ENCODE data around the gene RNF126. TPM values are rescaled to one million over a fixed set of nuclear protein-coding genes. Genes with fewer than 3 reads are reported as not detected.
A peak's percentile ranks its signal among the peaks of the same experiment; 100 is the strongest.

The RNF126 gene
- total RNA-seq, 1 donor from 2014 or later: 17.5 TPM

GRCh38 chr19:648904-649801, 13.9 kb downstream of the RNF126 start:
- DNase-seq (ENCODE audit: low spot score in 2 of 2) (no peak), FAIRE-seq (no peak)

DNA sequence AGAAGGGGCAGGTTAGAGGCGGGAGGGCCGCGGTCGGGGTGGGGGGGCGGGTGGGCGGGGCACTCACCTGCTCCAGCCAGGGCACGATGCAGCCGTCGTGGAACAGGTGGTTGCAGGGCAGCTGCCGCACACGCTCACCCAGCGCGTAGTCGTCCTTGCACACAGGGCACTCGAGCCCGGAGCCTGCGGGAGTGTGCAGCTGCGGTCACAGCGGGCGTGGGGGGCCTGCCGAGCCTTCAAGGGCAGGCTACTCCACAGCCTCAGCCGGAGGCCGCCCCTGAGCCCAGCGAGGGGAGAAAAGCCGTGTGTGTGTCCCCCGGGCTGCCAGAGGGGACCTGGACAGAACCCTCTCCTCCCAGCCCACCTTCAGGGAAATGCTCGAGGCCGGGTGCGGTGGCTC, 14.7 kb downstream of the RNF126 start:
- no peak for DNase-seq (ENCODE audit: low spot score in 2 of 2)
- no peak for FAIRE-seq

- DNase-seq (ENCODE audit: low spot score in 2 of 2) (no peak), FAIRE-seq (no peak)
Observed at GRCh38 chr19:647566-648284, 15.3 kb downstream of the RNF126 start.

DNA sequence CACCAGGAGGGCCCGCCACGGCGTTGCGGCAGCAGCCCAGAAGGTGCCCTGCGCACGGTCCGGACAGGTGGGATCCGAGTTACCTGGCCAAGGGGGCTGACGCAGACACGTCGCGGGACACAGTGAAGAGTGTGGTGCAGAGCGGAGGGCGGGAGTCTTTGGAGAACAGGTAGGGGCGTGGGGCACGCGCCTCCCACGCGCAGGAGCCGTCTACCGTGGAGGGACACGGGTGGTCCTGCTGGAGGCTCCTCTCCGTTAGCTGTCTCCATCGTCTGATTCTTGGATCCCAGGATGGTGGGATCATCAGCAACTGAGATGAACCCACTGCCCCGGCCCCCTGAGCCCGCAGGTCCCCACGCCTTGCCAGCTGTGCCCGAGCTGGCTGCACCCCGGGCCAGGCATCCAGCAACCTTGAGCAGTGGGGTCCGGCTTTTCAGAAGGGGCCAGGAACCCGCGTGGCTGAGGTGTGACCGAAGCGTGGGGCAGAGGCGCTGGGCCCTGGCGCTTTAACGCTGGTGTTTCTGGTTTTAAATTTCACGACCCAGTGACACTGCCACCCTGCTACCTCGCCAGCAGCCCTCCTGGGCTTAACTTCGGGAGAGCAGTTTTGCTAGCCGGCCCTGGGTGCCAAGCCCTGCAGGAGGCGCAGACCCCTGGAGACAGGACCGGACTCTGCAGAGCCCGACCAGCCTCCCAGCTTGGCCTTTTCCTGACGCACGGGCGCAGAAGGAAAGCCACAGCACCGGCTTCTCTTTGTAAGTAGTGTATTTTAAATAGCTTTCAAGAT, 16.0 kb downstream of the RNF126 start:
- DNase-seq (ENCODE audit: low spot score in 2 of 2) (no peak), FAIRE-seq (no peak)

- no peak for DNase-seq (ENCODE audit: low spot score in 2 of 2)
- no peak for FAIRE-seq
Observed at GRCh38 chr19:645912-646778, 16.9 kb downstream of the RNF126 start.

- FAIRE-seq (no peak), DNase-seq (ENCODE audit: low spot score in 2 of 2) (no peak)
Observed at GRCh38 chr19:644789-645188, 18.2 kb downstream of the RNF126 start.

GRCh38 chr19:644363-644762, 18.7 kb downstream of the RNF126 start:
- DNase-seq (ENCODE audit: low spot score in 2 of 2) (no peak), FAIRE-seq (no peak)

DNA sequence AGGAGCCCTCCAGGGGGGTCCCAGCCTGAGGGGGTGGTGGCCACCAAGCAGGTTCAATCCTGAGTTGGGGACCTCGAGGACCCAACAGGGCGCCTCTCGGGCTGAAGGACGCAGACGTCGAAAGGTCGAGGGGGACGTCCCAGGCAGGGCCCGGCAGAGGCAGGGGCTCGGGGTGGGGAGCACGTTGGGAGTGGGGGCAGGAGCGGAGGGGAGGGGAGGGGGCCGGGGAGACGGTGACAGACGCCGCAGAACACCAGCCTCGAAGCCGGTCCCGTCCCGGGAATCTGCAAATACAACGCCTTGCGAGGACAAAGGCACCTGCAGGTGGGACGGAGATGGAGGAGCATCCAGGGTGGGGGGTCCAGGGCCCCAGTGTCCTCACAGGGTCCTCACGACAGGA, 19.3 kb downstream of the RNF126 start:
- no peak for FAIRE-seq
- DNase-seq (ENCODE audit: low spot score in 2 of 2): no peak

DNA sequence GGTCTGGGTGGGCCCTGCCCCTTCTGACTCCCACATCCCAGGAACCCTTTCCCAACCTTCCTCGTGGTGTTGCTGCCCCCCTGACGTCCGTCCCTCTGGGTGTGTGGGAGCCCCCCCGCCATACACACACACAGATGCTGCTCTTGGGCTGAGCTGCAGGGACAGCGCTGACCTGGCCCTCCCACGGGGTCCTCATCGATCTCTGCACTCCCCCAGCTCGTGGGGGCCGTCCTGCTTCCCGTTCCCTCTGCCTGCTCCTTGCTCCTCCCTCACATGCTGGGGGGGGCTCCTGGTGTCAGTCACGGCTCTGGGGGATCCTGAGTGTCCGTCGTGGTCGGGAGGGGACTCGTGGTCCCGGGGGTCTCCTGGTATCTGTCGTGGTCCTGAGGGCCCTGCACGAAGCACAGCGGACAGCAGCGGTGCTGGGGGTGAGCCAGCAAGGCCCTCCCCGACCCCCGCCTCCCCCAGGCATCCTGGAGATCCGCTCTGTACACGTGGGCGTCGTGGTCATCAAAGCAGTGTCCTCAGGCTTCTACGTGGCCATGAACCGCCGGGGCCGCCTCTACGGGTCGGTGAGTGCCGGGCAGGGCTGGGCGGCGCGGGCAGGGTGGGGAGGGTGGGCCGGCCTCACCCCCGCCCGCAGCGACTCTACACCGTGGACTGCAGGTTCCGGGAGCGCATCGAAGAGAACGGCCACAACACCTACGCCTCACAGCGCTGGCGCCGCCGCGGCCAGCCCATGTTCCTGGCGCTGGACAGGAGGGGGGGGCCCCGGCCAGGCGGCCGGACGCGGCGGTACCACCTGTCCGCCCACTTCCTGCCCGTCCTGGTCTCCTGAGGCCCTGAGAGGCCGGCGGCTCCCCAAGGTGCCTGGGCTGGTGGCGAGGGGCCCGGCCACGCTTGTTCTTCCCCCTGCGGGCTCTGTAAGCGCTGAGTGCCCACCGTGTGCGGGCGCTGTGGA, 20.0 kb downstream of the RNF126 start:
- DNase-seq (ENCODE audit: low spot score in 2 of 2) (no peak), FAIRE-seq (no peak)

- FAIRE-seq (no peak), DNase-seq (ENCODE audit: low spot score in 2 of 2) (no peak)
Observed at GRCh38 chr19:641702-642101, 21.3 kb downstream of the RNF126 start.

- no peak for FAIRE-seq
- no peak for DNase-seq (ENCODE audit: low spot score in 2 of 2)
Observed at GRCh38 chr19:640606-641189, 22.3 kb downstream of the RNF126 start.

- DNase-seq (ENCODE audit: low spot score in 2 of 2) (no peak), FAIRE-seq (no peak)
Observed at GRCh38 chr19:640161-640558, 22.9 kb downstream of the RNF126 start.

DNA sequence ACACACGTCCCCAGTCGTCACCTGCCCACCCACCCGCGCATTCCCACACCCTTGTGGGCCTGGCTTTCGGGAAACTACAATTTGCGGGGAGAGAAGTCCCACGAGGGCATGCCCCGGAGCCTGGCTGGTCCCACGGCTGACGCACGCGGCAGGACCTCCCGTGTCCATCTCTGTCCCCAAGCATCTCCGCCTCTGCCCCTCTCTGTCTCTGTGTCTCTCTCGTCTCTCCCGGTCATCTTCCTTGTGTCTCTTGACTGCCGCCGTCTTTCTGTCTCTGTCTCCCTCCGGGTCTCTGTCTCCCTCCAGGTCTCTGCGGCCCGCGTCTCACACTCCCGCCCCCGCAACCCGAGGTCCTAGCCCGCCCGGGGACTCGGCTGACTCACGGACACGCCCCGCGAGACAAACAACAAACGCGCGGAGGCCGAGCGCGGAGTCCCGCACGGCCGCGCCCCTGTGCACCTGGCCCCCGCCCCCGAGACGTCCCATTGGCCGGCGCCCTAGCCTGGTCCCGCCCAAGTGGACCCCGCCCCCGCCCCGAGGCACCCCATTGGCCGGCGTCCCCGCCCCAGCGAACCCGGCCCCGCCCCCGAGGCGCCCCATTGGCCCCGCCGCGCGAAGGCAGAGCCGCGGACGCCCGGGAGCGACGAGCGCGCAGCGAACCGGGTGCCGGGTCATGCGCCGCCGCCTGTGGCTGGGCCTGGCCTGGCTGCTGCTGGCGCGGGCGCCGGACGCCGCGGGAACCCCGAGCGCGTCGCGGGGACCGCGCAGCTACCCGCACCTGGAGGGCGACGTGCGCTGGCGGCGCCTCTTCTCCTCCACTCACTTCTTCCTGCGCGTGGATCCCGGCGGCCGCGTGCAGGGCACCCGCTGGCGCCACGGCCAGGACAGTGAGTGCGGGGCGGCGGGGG, 23.5 kb downstream of the RNF126 start, which contains the start of gene FGF22:
Gene FGF22 (plus strand): TSS at position 627 of the 908 bp plus-strand sequence. CDS start 47 bp downstream, at position 674.
- DNase-seq (ENCODE audit: low spot score in 2 of 2) (peak; percentile 97 to 99), FAIRE-seq (no peak)

DNA sequence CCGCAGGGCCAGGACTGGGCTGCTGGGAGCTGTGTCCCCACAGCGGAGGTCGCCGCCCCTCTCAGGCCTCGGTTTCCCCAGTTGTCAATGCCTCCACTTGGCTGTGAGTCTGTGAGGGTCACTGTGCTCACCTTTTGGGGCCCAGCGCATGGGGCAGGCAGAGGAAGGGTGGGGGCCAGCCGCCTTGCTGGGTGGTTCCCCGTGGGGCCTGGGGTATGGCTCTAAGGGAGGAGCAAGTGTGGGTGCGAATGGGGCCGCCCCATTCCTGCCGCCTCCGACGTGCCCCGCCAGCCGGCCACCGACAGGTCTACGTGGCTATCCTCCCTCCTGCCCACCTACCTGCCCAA, 24.1 kb downstream of the RNF126 start:
- no peak for DNase-seq (ENCODE audit: low spot score in 2 of 2)
- no peak for FAIRE-seq

DNA sequence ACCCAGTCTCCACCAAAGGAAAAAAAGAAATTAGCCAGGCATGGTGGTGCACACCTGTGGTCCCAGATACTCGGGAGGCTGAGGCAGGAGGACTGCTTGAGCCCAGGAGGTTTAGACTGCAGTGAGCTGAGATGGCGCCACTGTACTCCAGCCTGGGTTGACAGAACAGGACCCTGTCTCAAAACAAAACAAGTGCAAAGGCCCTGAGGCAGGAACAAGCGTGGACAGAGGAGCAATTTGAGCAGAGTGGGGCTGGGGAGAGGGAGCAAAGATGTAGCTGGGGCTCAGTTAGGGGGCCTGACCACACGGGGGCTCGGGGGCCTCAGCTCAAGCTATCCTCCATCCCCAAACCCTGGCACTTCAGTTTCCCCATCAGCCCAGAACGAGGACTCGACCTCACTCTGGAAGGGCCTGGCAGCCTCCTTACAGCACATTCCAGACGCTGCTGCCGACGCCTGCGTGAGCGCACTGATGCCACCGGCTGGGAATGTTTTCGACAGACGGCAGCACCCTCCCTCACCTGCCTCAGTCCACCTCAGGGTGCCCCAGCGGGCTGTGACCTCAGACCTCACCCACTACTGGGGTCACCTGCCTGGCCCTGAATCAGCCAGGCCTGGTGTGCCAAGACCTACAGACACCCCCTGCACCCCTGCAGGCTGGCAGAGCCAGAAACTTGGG, 27.9 kb downstream of the RNF126 start:
- DNase-seq (ENCODE audit: low spot score in 2 of 2): no peak
- FAIRE-seq: no peak

DNA sequence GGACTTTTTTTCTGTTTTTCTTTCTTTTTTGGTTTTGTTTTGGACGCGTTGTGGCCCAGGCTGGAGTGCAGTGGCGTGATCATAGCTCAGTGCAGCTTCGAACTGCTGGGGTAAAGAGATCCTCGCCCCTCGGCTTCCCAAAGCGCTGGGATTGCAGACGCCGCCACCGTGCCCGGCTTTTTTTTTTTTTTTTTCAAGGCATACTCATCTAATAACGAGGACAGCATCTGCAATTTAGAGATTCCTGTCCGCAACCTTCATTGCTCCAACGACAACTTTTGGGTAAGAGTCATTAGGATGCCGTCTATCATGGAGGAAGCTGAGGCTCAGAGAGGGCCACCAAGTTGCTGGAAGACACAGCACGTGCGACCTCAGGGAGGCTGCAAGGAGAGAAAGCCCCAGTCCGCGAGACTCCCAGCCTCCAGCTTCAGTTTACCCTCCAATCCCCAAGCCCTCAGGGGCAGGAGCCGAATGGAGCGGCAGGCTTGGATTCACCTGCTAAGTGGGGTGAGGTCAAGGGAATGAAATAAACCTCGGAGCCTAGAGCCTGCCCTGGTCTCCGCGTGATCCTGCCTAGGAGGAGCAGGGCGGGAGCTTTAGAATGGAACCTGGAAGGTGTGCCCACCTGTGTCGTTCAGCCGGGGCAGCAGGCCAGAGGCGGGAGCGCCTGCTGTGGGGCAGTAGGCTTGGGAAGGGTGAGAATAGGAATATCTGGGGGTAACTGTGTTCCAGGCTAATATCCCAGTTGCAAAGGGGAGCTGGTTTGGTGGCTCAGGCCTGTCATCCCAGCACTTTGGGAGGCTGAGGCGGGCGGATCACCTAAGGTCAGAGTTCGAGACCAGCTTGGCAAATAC, 29.0 kb downstream of the RNF126 start:
- DNase-seq (ENCODE audit: low spot score in 2 of 2) (no peak), FAIRE-seq (no peak)

Measured in frontal cortex (tissue), 4 donors.